Measurements from ENCODE around the gene LDB3.

LDB3 gene

GRCh38 chr10:86712317-86712707 is 44.0 kb downstream of the LDB3 start:
- no peaks in the 10 kb centered on the region for H3K36me3 ChIP-seq (ENCODE audit: control insufficient read depth, low read length)
- no peaks in the 10 kb centered on the region for H3K9me2 ChIP-seq (replicated peaks; ENCODE audit: control insufficient read depth, low read length)
- TF ChIP-seq, protein P1, sequence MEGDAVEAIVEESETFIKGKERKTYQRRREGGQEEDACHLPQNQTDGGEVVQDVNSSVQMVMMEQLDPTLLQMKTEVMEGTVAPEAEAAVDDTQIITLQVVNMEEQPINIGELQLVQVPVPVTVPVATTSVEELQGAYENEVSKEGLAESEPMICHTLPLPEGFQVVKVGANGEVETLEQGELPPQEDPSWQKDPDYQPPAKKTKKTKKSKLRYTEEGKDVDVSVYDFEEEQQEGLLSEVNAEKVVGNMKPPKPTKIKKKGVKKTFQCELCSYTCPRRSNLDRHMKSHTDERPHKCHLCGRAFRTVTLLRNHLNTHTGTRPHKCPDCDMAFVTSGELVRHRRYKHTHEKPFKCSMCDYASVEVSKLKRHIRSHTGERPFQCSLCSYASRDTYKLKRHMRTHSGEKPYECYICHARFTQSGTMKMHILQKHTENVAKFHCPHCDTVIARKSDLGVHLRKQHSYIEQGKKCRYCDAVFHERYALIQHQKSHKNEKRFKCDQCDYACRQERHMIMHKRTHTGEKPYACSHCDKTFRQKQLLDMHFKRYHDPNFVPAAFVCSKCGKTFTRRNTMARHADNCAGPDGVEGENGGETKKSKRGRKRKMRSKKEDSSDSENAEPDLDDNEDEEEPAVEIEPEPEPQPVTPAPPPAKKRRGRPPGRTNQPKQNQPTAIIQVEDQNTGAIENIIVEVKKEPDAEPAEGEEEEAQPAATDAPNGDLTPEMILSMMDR (IDR thresholded peaks at IDR 0.05; ENCODE audit: low read depth, low read length, poor library complexity, severe bottlenecking): no peak
- TF ChIP-seq EZH2phosphoT487 (IDR thresholded peaks at IDR 0.05; ENCODE audit: borderline replicate concordance, low read length): no peak
- H3K4me2 ChIP-seq (ENCODE audit: low read length): peak overlapping the region; percentile 87
- H3K4me1 ChIP-seq (ENCODE audit: control insufficient read depth, low read length): peaks cover 13% of the 10 kb centered on the region
- H3K27ac ChIP-seq (ENCODE audit: low read depth, low read length): no peak overlapping the region
- peak overlapping the region; percentile 77 for H3K4me3 ChIP-seq (ENCODE audit: low read length)
- no peaks in the 10 kb centered on the region for H3F3A ChIP-seq (ENCODE audit: control insufficient read depth, insufficient read depth)
- no peaks in the 10 kb centered on the region for H3K9me3 ChIP-seq (ENCODE audit: control insufficient read depth, insufficient read depth, low read length)
- H3K27me3 ChIP-seq (ENCODE audit: control insufficient read depth, low read length): peaks cover 8% of the 10 kb centered on the region; the same call in 1 of the 2 replicates
- no peaks in the 10 kb centered on the region for H3K79me2 ChIP-seq (ENCODE audit: control insufficient read depth, low read length)
- no peaks in the 10 kb centered on the region for H4K20me1 ChIP-seq (ENCODE audit: control insufficient read depth, insufficient read depth, low read depth, low read length)

DNA sequence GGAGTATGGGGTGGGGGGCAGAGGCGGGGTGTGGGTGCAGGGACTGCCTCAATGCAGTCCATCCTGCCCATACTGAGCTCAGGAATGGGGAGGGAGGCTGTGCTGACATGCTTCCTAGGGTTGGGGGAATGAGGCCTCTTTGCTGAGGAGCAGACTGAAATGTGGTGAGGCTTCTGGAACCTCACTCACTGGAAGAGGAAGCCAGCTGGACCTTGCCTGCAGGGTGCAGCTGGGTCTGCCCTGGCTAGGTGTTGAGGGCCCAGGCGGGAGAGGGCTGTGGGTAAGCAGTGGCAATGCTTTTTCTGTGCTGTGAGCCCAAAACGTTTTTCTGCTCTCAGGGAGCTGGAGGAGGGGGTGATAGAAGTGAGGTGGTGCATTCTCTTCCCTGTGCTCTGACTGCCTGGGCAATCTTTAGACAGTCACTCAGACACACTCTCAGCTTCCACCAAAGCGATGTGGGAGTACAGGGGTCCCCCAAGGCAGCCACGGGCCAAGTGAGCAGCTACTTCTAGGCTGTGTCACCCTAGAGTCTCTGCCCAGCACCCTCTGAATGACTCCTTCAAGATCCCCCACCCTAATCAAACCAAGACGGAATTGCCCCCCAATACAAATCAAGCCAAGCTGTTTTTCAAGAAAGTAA is 47.0 kb downstream of the LDB3 start:
- H3K9me3 ChIP-seq (ENCODE audit: control insufficient read depth, insufficient read depth, low read length): no peaks in the 10 kb centered on the region
- H3K27me3 ChIP-seq (ENCODE audit: control insufficient read depth, low read length): peaks cover 8% of the 10 kb centered on the region
- TF ChIP-seq EZH2phosphoT487 (IDR thresholded peaks at IDR 0.05; ENCODE audit: borderline replicate concordance, low read length): no peak
- TF ChIP-seq, protein P1 (IDR thresholded peaks at IDR 0.05; ENCODE audit: low read depth, low read length, poor library complexity, severe bottlenecking): no peak
- no peak overlapping the region for H3K4me3 ChIP-seq (ENCODE audit: low read length)
- H3K4me2 ChIP-seq (ENCODE audit: low read length): no peak overlapping the region
- H4K20me1 ChIP-seq (ENCODE audit: control insufficient read depth, insufficient read depth, low read depth, low read length): no peaks in the 10 kb centered on the region
- no peaks in the 10 kb centered on the region for H3K36me3 ChIP-seq (ENCODE audit: control insufficient read depth, low read length)
- H3K9me2 ChIP-seq (replicated peaks; ENCODE audit: control insufficient read depth, low read length): no peaks in the 10 kb centered on the region
- no peak overlapping the region for H3K27ac ChIP-seq (ENCODE audit: low read depth, low read length)
- H3K4me1 ChIP-seq (ENCODE audit: control insufficient read depth, low read length): peaks cover 13% of the 10 kb centered on the region
- no peaks in the 10 kb centered on the region for H3K79me2 ChIP-seq (ENCODE audit: control insufficient read depth, low read length)
- no peaks in the 10 kb centered on the region for H3F3A ChIP-seq (ENCODE audit: control insufficient read depth, insufficient read depth)

DNA sequence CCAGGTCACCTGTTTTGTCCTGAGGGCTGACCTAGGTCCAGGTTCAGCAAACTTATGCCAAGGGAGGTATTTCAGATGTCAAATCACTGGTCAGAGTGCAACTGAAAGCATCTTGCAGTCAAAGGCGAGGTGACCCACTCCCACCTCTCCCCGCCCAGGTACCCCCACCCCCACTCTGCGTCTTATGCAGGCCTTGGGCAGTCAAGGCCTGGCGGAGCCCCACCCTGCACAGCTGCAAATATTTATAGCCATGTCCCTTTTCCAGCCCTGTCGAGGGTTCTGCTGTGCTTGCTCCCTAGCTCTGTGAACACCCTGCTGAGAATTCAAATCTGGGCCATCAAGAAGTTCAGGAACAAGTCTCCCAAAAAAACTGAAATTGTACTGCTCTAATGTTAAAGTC is 47.5 kb downstream of the LDB3 start:
- H3K36me3 ChIP-seq (ENCODE audit: control insufficient read depth, low read length): no peaks in the 10 kb centered on the region
- no peak overlapping the region for H3K4me3 ChIP-seq (ENCODE audit: low read length)
- no peaks in the 10 kb centered on the region for H4K20me1 ChIP-seq (ENCODE audit: control insufficient read depth, insufficient read depth, low read depth, low read length)
- peaks cover 8% of the 10 kb centered on the region for H3K27me3 ChIP-seq (ENCODE audit: control insufficient read depth, low read length)
- no peaks in the 10 kb centered on the region for H3F3A ChIP-seq (ENCODE audit: control insufficient read depth, insufficient read depth)
- no peaks in the 10 kb centered on the region for H3K9me3 ChIP-seq (ENCODE audit: control insufficient read depth, insufficient read depth, low read length)
- H3K4me1 ChIP-seq (ENCODE audit: control insufficient read depth, low read length): peaks cover 10% of the 10 kb centered on the region
- TF ChIP-seq, protein P1 (IDR thresholded peaks at IDR 0.05; ENCODE audit: low read depth, low read length, poor library complexity, severe bottlenecking): no peak
- no peak for TF ChIP-seq EZH2phosphoT487 (IDR thresholded peaks at IDR 0.05; ENCODE audit: borderline replicate concordance, low read length)
- H3K4me2 ChIP-seq (ENCODE audit: low read length): no peak overlapping the region
- H3K79me2 ChIP-seq (ENCODE audit: control insufficient read depth, low read length): no peaks in the 10 kb centered on the region
- no peaks in the 10 kb centered on the region for H3K9me2 ChIP-seq (replicated peaks; ENCODE audit: control insufficient read depth, low read length)
- no peak overlapping the region for H3K27ac ChIP-seq (ENCODE audit: low read depth, low read length)

Data from DOHH2 (cell line).